HG02588 (cell line): ENCODE measurements around the gene CMTM3.
"Not testable (repeated sequence)": the region's sequence is repeated elsewhere in the genome, so short reads cannot be mapped to it uniquely, and the experiment has no call there.

Experiments used
- ATAC-seq: cut with Tn5 transposase; IDR thresholded peaks from one replicate; pipeline ENCODE4 v1.9.1; 2021; ENCODE audit warnings: mild to moderate bottlenecking, moderate library complexity; ENCODE audit not compliant: unreplicated experiment

CMTM3 gene

DNA sequence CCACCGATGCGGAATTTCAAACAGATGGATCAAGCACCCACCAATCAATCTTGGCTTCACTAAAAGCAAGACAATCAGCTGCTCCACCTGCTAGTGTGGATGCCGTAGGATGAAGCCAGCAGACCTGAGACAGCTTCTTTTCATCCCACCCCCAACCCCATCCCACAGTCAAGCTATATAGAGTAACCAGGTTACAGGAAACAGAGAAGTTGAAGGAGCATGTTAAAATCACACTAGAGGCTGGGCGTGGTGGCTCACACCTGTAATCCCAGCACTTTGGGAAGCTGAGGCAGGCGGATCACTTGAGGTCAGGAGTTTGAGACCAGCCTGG, 54.3 kb downstream of the CMTM3 start:
- no peak for ATAC-seq

DNA sequence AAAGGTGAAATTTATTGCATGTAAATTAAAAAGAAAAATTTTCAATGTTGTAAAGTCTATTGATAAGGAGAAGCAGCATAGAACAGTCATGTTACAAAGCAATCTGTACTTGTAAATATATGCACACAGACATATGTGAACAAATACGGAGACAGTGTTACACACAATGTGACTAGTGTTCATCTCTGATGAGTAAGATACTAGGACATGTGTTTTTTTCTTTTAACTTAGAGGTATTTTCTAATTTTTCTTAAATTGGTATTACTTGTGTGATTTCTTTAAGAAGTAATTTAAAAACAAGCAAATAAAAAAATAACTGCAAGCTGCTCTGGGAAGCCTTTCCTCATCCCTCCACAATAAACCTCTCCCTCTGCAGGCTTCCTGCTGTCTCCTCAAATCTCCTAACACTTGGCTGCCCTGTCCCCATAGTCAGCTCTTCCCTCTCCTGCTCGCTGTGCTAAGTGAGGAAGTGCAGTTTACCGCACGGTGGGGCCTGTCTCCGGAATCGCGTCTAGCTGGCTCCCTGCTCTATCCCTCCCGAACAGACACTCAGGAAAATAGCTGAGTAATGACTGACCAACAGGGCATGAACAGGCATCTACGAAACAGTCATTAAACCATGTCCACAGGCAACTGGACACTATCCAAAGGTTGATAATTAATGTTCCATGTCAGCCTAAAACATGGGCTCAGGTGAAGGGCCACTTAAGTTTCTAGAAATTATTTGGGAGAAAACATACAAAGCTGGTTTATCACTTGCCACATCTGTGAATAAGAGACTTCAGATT, 56.1 kb downstream of the CMTM3 start:
- no peak for ATAC-seq

DNA sequence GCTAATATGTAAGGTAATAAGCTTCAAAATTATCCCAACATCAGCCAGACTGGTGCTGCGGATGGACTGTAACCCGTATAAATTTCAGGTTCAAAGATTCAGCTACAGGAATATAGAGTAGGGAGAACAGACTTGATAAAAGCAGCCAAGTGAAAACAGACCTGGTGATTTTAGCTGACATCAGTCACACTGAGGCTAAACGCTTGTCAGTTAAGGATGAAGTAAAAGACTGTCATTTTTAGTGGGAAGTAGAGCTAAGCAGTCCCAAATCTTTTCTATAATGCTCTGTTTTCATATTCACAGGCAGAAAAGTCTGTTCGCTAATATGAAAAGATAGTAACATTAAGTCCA, 56.7 kb downstream of the CMTM3 start:
- ATAC-seq, result no peak

DNA sequence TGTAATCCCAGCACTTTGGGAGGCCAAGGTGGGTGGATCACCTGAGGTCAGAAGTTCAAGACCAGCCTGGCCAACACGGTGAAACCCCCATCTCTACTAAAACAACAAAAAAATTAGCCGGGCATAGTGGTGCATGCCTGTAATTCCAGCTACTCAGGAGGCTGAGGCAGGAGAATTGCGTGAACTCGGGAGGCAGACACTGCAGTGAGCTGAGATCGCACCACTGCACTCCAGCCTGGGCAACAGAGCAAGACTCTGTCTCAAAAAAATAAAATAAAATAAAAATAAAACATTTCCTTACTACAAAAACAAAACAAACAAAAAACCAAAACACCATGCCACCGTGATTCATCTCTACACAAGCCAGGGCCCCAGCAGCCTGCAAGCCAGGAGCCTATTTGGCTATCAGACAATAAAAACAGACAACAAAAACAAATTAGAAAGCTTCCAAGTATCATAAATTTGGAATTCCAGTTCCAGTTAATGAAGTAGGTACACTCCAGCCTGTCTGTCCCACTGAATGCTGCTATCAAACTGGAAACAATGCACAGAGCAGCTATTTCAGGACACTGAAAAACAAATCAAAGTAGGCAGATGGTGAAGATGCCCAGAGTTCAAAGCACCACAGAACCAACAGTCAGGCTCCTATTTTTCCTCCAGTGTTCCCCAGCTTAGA, 57.3 kb downstream of the CMTM3 start:
- ATAC-seq, result not testable (repeated sequence)

DNA sequence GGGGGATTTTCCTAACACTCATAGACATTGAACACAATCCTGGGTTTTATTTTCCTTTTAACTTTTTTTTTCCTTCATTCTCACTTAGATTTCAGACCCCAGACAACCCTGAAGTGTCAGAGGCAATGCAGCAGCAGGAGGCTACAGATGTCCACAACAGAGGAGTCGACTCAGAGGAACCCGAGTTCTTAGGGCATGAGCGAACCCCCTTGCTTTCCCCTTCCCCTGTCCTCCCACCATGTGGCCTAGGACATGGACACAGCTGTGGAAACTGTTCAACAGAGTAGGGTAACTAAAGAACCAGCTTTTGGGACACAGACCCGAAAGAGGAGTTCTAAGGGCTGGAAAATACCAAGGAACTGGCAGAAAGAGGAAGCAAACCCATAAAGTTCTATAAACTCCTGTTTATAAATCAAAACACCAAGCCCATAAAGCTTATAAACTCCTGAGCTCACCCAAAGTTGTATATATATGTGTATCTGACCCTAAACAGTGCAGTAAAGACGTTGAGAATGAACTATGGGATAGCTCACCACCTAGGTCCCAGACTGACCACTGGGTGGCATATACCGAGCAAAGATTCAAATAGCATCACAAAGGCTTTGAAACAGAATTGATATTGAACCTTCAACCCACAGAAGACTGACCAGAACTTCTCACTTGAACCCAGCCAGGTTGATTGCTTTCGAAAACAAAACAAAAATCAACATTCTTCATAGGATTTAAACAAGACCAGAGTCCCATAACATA, 58.1 kb downstream of the CMTM3 start:
- ATAC-seq, result no peak
